H1 (cell line): ENCODE results near the gene TSC22D4. TPM values are rescaled to one million over a fixed set of nuclear protein-coding genes. Genes with fewer than 3 reads are reported as not detected.
"Not testable (repeated sequence)": the region's sequence is repeated elsewhere in the genome, so short reads cannot be mapped to it uniquely, and the experiment has no call there.

Experiments used
- CTCF ChIA-PET: fragments of 300-600 bp; sonication (Branson Sonifier 250); formaldehyde crosslinking; loops from one replicate; lab custom pipeline; 2021; ENCODE audit not compliant: partially characterized antibody; lab: Charles Lee
- POLR2A ChIA-PET: fragments of 300-600 bp; sonication (Branson Sonifier 250); formaldehyde crosslinking; loops from one replicate; lab custom pipeline; 2021; ENCODE audit warnings: inconsistent platforms; ENCODE audit not compliant: partially characterized antibody; lab: Charles Lee
- DNase-seq, 2 experiments: peaks; one replicate each; pipeline versions ENCODE4 v3.0.0 to v3.0.0-alpha.2; 2010 to 2022; ENCODE audit warnings: low spot score in 2 of 2, low read depth in 1 of 2, mixed read lengths in 1 of 2
- FAIRE-seq: peaks from 2 replicates; lab custom pipeline; 2011; peaks lifted over from hg19 to GRCh38; lab: Jason Lieb, UNC
- H2AFZ ChIP-seq: 2 replicates; pipeline ENCODE4 v1.8.1; 2012; ENCODE audit warnings: low read length, inconsistent platforms
- H2AK5ac ChIP-seq: 2 replicates; pipeline ENCODE4 v1.6.1; 2013; ENCODE audit warnings: low read depth, low read length
- H2BK120ac ChIP-seq: replicated peaks from 2 replicates; pipeline ENCODE3; 2013; ENCODE audit warnings: low read depth, low read length, inconsistent platforms
- H2BK12ac ChIP-seq: 2 replicates; pipeline ENCODE4 v1.6.1; 2013; ENCODE audit warnings: low read depth, low read length
- H2BK15ac ChIP-seq: 2 replicates; pipeline ENCODE4 v1.6.1; 2013; ENCODE audit warnings: low read length
- H2BK20ac ChIP-seq: 2 replicates; pipeline ENCODE4 v1.6.1; 2013; ENCODE audit warnings: low read length
- H2BK5ac ChIP-seq: 2 replicates; pipeline ENCODE4 v1.6.1; 2013; ENCODE audit warnings: low read depth, low read length
- H3K14ac ChIP-seq: 2 replicates; pipeline ENCODE4 v1.6.1; 2013; ENCODE audit warnings: inconsistent platforms; ENCODE audit not compliant: insufficient read length
- H3K18ac ChIP-seq: 2 replicates; pipeline ENCODE4 v1.6.1; 2013; ENCODE audit warnings: low read length; ENCODE audit errors: extremely low read depth
- H3K23ac ChIP-seq: 2 replicates; pipeline ENCODE4 v1.6.1; 2013; ENCODE audit warnings: inconsistent platforms; ENCODE audit not compliant: insufficient read length
- H3K23me2 ChIP-seq: 2 replicates; pipeline ENCODE4 v1.6.1; 2013; ENCODE audit warnings: low read depth, low read length
- H3K27ac ChIP-seq: 2 replicates; pipeline ENCODE4 v1.6.1; 2011; ENCODE audit warnings: low read depth, low read length, inconsistent platforms
- H3K27me3 ChIP-seq, 4 experiments: replicated peaks in 1 of 4; 1 replicate in 1 of 4; 2 replicates in 3 of 4; pipeline versions ENCODE4 v1.6.1 to v1.8.1; 2011 to 2013; ENCODE audit warnings: low read length in 3 of 4, mild to moderate bottlenecking in 3 of 4, inconsistent platforms in 2 of 4, mixed read lengths in 2 of 4, moderate library complexity in 1 of 4; ENCODE audit not compliant: control insufficient read depth in 3 of 4, insufficient read depth in 3 of 4; ENCODE audit errors: extremely low read depth in 1 of 4
- H3K36me3 ChIP-seq, 4 experiments: 2 replicates each; pipeline versions ENCODE4 v1.6.1 to v1.8.1; 2011 to 2013; ENCODE audit warnings: mild to moderate bottlenecking in 4 of 4, low read length in 3 of 4, moderate library complexity in 2 of 4, control low read depth in 1 of 4, inconsistent platforms in 1 of 4; ENCODE audit not compliant: insufficient read depth in 4 of 4, control insufficient read depth in 2 of 4
- H3K4ac ChIP-seq: replicated peaks from 2 replicates; pipeline ENCODE3; 2013; ENCODE audit warnings: low read length, low read depth, mixed read lengths, inconsistent platforms; ENCODE audit not compliant: insufficient read length
- H3K4me1 ChIP-seq, 4 experiments: replicated peaks in 1 of 4; 1 replicate in 1 of 4; 2 replicates in 3 of 4; pipeline versions ENCODE4 v1.6.1 to v1.8.1; 2011 to 2013; ENCODE audit warnings: low read length in 3 of 4, inconsistent platforms in 2 of 4, mixed read lengths in 1 of 4; ENCODE audit not compliant: insufficient read depth in 4 of 4, control insufficient read depth in 3 of 4
- H3K4me2 ChIP-seq, 2 experiments: 2 replicates each; pipeline versions ENCODE4 v1.6.1 to v1.8.1; 2011 to 2013; ENCODE audit warnings: low read depth in 2 of 2, low read length in 2 of 2, control low read depth in 1 of 2, inconsistent platforms in 1 of 2, mild to moderate bottlenecking in 1 of 2; ENCODE audit not compliant: insufficient read depth in 1 of 2
- H3K4me3 ChIP-seq, 4 experiments: fragments of 200-600, 300-600 bp in 1 of 4; sonication (generic), shearing (Covaris generic), sonication (Bioruptor Twin) in 1 of 4; 2 replicates each; pipeline versions ENCODE4 v1.5.1 to v1.8.1; 2011 to 2016; ENCODE audit warnings: low read length in 4 of 4, low read depth in 3 of 4, control low read depth in 2 of 4, inconsistent platforms in 2 of 4, mild to moderate bottlenecking in 2 of 4, mixed read lengths in 1 of 4, moderate library complexity in 1 of 4; ENCODE audit not compliant: insufficient read depth in 2 of 4; ENCODE audit errors: extremely low read depth in 1 of 4
- H3K56ac ChIP-seq: replicated peaks from 2 replicates; pipeline ENCODE3; 2013; ENCODE audit warnings: low read depth, mild to moderate bottlenecking, mixed read lengths, low read length, inconsistent platforms; ENCODE audit not compliant: insufficient read length
- H3K79me1 ChIP-seq: 2 replicates; pipeline ENCODE4 v1.6.1; 2013; ENCODE audit warnings: low read depth, low read length, control low read depth
- H3K79me2 ChIP-seq, 2 experiments: 2 replicates each; pipeline versions ENCODE4 v1.6.1 to v1.8.1; 2012 to 2013; ENCODE audit warnings: low read length in 2 of 2, mild to moderate bottlenecking in 2 of 2, inconsistent platforms in 1 of 2; ENCODE audit not compliant: insufficient read depth in 2 of 2, control insufficient read depth in 1 of 2
- H3K9ac ChIP-seq, 4 experiments: replicated peaks in 1 of 4; 1 replicate in 1 of 4; 2 replicates in 3 of 4; pipeline versions ENCODE4 v1.6.1 to v1.8.1; 2011 to 2013; ENCODE audit warnings: low read depth in 3 of 4, low read length in 3 of 4, control low read depth in 2 of 4, mild to moderate bottlenecking in 2 of 4, moderate library complexity in 2 of 4, inconsistent platforms in 1 of 4; ENCODE audit errors: extremely low read depth in 1 of 4
- H3K9me3 ChIP-seq, 2 experiments: 2 replicates each; pipeline versions ENCODE4 v1.6.1 to v1.8.1; 2012 to 2013; ENCODE audit warnings: mild to moderate bottlenecking in 2 of 2, moderate library complexity in 2 of 2, control low read depth in 1 of 2, inconsistent platforms in 1 of 2, low read depth in 1 of 2, low read length in 1 of 2, mixed read lengths in 1 of 2; ENCODE audit not compliant: insufficient read depth in 2 of 2
- H4K20me1 ChIP-seq, 2 experiments: replicated peaks in 1 of 2; 2 replicates each; pipeline versions ENCODE3 to v1.8.1; 2011 to 2013; ENCODE audit warnings: inconsistent platforms in 2 of 2, low read length in 2 of 2, mild to moderate bottlenecking in 1 of 2; ENCODE audit not compliant: insufficient read depth in 2 of 2, control insufficient read depth in 1 of 2
- H4K5ac ChIP-seq: 2 replicates; pipeline ENCODE4 v1.6.1; 2013; ENCODE audit warnings: low read length, low read depth, mixed read lengths, inconsistent platforms; ENCODE audit not compliant: insufficient read length
- H4K8ac ChIP-seq: 2 replicates; pipeline ENCODE4 v1.8.0; 2013; ENCODE audit warnings: mild to moderate bottlenecking, moderate library complexity, low read length, inconsistent platforms; ENCODE audit not compliant: insufficient read depth; ENCODE audit errors: extremely low read depth
- H4K91ac ChIP-seq: replicated peaks from 2 replicates; pipeline ENCODE3; 2013; ENCODE audit warnings: low read length, mixed read lengths, inconsistent platforms; ENCODE audit not compliant: insufficient read length
- WGBS, 2 experiments: shearing (Covaris generic) in 1 of 2; methylation state at CpG; one replicate each; pipeline versions ENCODE4 v1.1.6 to v1.1.7; 2013 to 2015; ENCODE audit warnings: low lambda C conversion rate in 2 of 2, mixed read lengths in 2 of 2, inconsistent platforms in 1 of 2, low coverage in 1 of 2, missing lambda C conversion rate in 1 of 2; ENCODE audit not compliant: insufficient replicate concordance in 2 of 2, insufficient coverage in 1 of 2, insufficient read length in 1 of 2; ENCODE audit errors: extremely low coverage in 1 of 2, missing lambda C conversion rate in 1 of 2; 5-methylcytosine and 5-hydroxymethylcytosine counted together
- polyA plus RNA-seq, 7 experiments: library from polyadenylated mRNA; depleted of rRNA in 3 of 7; stranded (reverse) in 5 of 7; unstranded in 2 of 7; fragments of >200 nt in 5 of 7; fragments of 200-250 nt in 2 of 7; gene quantifications; 1 replicate in 5 of 7; 2 replicates in 1 of 7; 4 replicates in 1 of 7; pipeline versions ENCODE4 v1.2.1 to v1.2.3, GENCODE V29; 2011 to 2013; ENCODE audit warnings: missing spikeins in 2 of 7, mixed read lengths in 2 of 7
- total RNA-seq: library from RNA; stranded (reverse); fragmentation: NEBNext Ultra II Directional; extraction: Animal tissue kit (Norgen Biotek cat#: 25700); gene quantifications from 2 replicates; pipeline ENCODE4 v1.2.1, GENCODE V29; 2021

Gene TSC22D4
- total and polyA plus RNA-seq, 2 of the 8 experiments (the other 6 are each of a cell fraction or from before 2014, with no cell fraction given), result 13.2 to 20.3 TPM

DNA sequence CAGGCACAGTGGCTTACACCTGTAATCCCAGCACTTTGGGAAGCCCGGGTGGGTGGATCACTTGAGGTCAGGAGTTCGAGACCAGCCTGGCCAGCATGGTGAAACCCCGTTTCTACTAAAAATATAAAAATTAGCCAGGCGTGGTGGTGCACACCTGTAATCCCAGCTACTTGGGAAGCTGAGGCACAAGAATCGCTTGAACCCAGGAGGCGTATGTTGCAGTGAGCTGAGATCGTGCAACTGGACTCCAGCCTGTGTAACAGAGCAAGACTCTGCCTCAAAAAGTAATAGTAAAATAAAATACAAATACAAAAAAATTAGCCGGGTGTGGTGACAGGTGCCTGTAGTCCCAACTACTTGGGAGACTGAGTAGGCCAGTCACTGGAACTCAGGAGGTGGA lies 40.3 kb downstream of the TSC22D4 start:
- not testable (repeated sequence) for DNase-seq, H3K4ac ChIP-seq, H4K20me1 ChIP-seq, H3K56ac ChIP-seq, H3K9me3 ChIP-seq, H4K91ac ChIP-seq, H2BK12ac ChIP-seq, H4K8ac ChIP-seq, H3K79me1 ChIP-seq, H3K27ac ChIP-seq, H3K9ac ChIP-seq, H3K14ac ChIP-seq, FAIRE-seq, H3K23me2 ChIP-seq, H2BK120ac ChIP-seq, H3K4me3 ChIP-seq, H3K27me3 ChIP-seq, H2AFZ ChIP-seq, H3K18ac ChIP-seq, H2BK5ac ChIP-seq, H2BK20ac ChIP-seq, H3K4me2 ChIP-seq, H3K23ac ChIP-seq, H2BK15ac ChIP-seq, H3K4me1 ChIP-seq, H4K5ac ChIP-seq, H2AK5ac ChIP-seq
- CTCF ChIA-PET, result interaction anchor here (0.7 to 1.8 kb wide), 3 partner anchors 8 to 120 kb away, joined by 3 to 7 read pairs (median 3); no protein-coding TSS in a partner anchor
- WGBS, 2 experiments, result 87% methylated on average over 8 of the region's 8 CpGs; no CpG with 5 or more reads in 1 of the 2 experiments
- POLR2A ChIA-PET, result interaction anchor here (1.0 to 4.7 kb wide), 2 partner anchors 10 to 12 kb away, joined by 3 to 45 read pairs; partner anchors contain the start of genes MEPCE and ZCWPW1
- peaks cover 0 to 14% (median 8%) of the 10 kb centered on the region in 4 experiments; a peak in 5 of 8 replicates for H3K36me3 ChIP-seq
- H3K79me2 ChIP-seq, result peaks cover 0 to 16% of the 10 kb centered on the region in 2 experiments; a peak in 2 of 4 replicates
